ENCODE data around the gene ADAM21. TPM values are rescaled to one million over a fixed set of nuclear protein-coding genes. Genes with fewer than 3 reads are reported as not detected.

Gene ADAM21
- total and polyA plus RNA-seq, 2 donors (not counting 3 experiments of a cell fraction or from before 2014, with no cell fraction given) = 0.06 TPM; not detected in 1

DNA sequence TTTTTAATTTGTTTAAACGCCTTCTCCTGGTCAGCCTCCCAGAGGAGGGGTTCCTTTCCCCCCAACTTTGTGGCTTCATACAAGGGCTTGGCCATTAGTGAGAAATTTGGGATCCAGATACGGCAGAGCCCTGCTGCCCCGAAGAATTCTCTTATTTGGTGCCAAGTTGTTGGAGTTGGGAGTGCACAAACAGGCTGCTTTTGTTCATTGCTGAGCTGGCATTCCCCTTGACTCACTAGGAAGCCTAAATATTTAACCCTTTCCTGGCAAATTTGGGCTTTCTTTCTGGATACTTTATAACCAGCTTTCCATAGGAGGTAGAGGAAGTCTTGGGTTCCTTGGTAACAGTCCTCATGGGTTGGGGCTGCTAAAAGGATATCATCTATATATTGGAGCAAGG, 10.3 kb upstream of the ADAM21 start:
- DNase-seq (ENCODE audit: low read depth, low spot score) = no peak
- Histone ChIP-seq H3K27ac (ENCODE audit: insufficient read depth, low read depth, low read length) (no peak overlapping the region), H3K79me2 (ENCODE audit: control insufficient read depth, insufficient read depth, low read length) (no peaks in the 10 kb centered on the region), H3K9ac (replicated peaks; ENCODE audit: extremely low read depth, insufficient read depth, low read length) (no peak overlapping the region), H3K9me1 (replicated peaks; ENCODE audit: control insufficient read depth, extremely low read depth, insufficient read depth, low read length) (no peaks in the 10 kb centered on the region), H2AFZ (ENCODE audit: low read depth, low read length) (no peak overlapping the region), H3K4me2 (ENCODE audit: insufficient read depth, low read length) (no peak overlapping the region), H3K4me3 (replicated peaks in 1 of 3; ENCODE audit: insufficient read depth in 1 of 3, low read depth in 1 of 3, low read length in 3 of 3) (no peak overlapping the region), H3K4me1 (ENCODE audit: control insufficient read depth, extremely low read depth, insufficient read depth, low read length) (no peaks in the 10 kb centered on the region), H3K9me3 (replicated peaks; ENCODE audit: control insufficient read depth, insufficient read depth, low read length) (no peaks in the 10 kb centered on the region), H4K20me1 (replicated peaks; ENCODE audit: control insufficient read depth, extremely low read depth, insufficient read depth, low read length) (no peaks in the 10 kb centered on the region), H3K27me3 (ENCODE audit: control insufficient read depth in 2 of 2, insufficient read depth in 2 of 2, low read length in 2 of 2) (no peaks in the 10 kb centered on the region), H3K36me3 (ENCODE audit: control insufficient read depth in 2 of 2, extremely low read depth in 1 of 2, insufficient read depth in 2 of 2, low read length in 2 of 2) (no peaks in the 10 kb centered on the region)
- dilution Hi-C loops (cut with MboI; ENCODE audit: extremely low pct_ligation_motif_present, low sequenced_read_pairs) = no loop called here
- ChIA-PET POLR2A (no interaction called here), CTCF (no interaction called here)
- BruUV-seq (replicated peaks) = no TSS peak
- no peak for FAIRE-seq
- TF ChIP-seq FOS (IDR thresholded peaks at IDR 0.05; ENCODE audit: borderline replicate concordance, insufficient read depth, low read length) = no peak
- TF ChIP-seq GATA2 (IDR thresholded peaks at IDR 0.05; ENCODE audit: insufficient read depth, insufficient read length, low read depth, low read length) = no peak
- no peak for TF ChIP-seq POLR2A (IDR thresholded peaks at IDR 0.05; ENCODE audit: low read depth, low read length)
- intact Hi-C loops (cut with micrococcal nuclease) = no loop called here

GRCh38 chr14:70442750-70443149, 9.2 kb upstream of the ADAM21 start:
- no peaks in the 10 kb centered on the region for H3K9me1 ChIP-seq (replicated peaks; ENCODE audit: control insufficient read depth, extremely low read depth, insufficient read depth, low read length)
- POLR2A ChIA-PET = no interaction called here
- no peak for TF ChIP-seq POLR2A (IDR thresholded peaks at IDR 0.05; ENCODE audit: low read depth, low read length)
- TF ChIP-seq JUN (IDR thresholded peaks at IDR 0.05; ENCODE audit: borderline replicate concordance, insufficient read depth, insufficient read length, low read depth) = no peak
- no peak for TF ChIP-seq GATA2 (IDR thresholded peaks at IDR 0.05; ENCODE audit: insufficient read depth, insufficient read length, low read depth, low read length)
- TF ChIP-seq, protein P1, sequence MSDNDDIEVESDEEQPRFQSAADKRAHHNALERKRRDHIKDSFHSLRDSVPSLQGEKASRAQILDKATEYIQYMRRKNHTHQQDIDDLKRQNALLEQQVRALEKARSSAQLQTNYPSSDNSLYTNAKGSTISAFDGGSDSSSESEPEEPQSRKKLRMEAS (IDR thresholded peaks at IDR 0.05; ENCODE audit: insufficient read depth, insufficient read length) = no peak
- no peak for TF ChIP-seq EZH2 (IDR thresholded peaks at IDR 0.05; ENCODE audit: borderline replicate concordance, low read depth, low read length, severe bottlenecking)
- no peak for TF ChIP-seq POLR2AphosphoS5 (IDR thresholded peaks at IDR 0.05; ENCODE audit: insufficient read depth, low read depth, low read length)
- no peak for TF ChIP-seq FOS (IDR thresholded peaks at IDR 0.05; ENCODE audit: borderline replicate concordance, insufficient read depth, low read length)
- TF ChIP-seq, protein P2, sequence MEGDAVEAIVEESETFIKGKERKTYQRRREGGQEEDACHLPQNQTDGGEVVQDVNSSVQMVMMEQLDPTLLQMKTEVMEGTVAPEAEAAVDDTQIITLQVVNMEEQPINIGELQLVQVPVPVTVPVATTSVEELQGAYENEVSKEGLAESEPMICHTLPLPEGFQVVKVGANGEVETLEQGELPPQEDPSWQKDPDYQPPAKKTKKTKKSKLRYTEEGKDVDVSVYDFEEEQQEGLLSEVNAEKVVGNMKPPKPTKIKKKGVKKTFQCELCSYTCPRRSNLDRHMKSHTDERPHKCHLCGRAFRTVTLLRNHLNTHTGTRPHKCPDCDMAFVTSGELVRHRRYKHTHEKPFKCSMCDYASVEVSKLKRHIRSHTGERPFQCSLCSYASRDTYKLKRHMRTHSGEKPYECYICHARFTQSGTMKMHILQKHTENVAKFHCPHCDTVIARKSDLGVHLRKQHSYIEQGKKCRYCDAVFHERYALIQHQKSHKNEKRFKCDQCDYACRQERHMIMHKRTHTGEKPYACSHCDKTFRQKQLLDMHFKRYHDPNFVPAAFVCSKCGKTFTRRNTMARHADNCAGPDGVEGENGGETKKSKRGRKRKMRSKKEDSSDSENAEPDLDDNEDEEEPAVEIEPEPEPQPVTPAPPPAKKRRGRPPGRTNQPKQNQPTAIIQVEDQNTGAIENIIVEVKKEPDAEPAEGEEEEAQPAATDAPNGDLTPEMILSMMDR (IDR thresholded peaks at IDR 0.05; ENCODE audit: extremely low read depth in 1 of 2, insufficient read depth in 1 of 2, low read depth in 1 of 2, low read length in 2 of 2) = no peak
- no peaks in the 10 kb centered on the region for H3K79me2 ChIP-seq (ENCODE audit: control insufficient read depth, insufficient read depth, low read length)
- intact Hi-C loops (cut with micrococcal nuclease) (no loop called here), dilution Hi-C loops (cut with MboI; ENCODE audit: extremely low pct_ligation_motif_present, low sequenced_read_pairs) (no loop called here)
- H3K36me3 ChIP-seq (ENCODE audit: control insufficient read depth in 2 of 2, extremely low read depth in 1 of 2, insufficient read depth in 2 of 2, low read length in 2 of 2) = no peaks in the 10 kb centered on the region
- DNase-seq (ENCODE audit: low read depth, low spot score) (no peak), FAIRE-seq (no peak)
- H3K27ac ChIP-seq (ENCODE audit: insufficient read depth, low read depth, low read length) = no peak overlapping the region
- H3K4me2 ChIP-seq (ENCODE audit: insufficient read depth, low read length) = no peak overlapping the region
- CTCF ChIA-PET = no interaction called here
- no peak overlapping the region for H3K9ac ChIP-seq (replicated peaks; ENCODE audit: extremely low read depth, insufficient read depth, low read length)
- no peak overlapping the region for H3K4me3 ChIP-seq (replicated peaks in 1 of 3; ENCODE audit: insufficient read depth in 1 of 3, low read depth in 1 of 3, low read length in 3 of 3)
- H3K9me3 ChIP-seq (replicated peaks; ENCODE audit: control insufficient read depth, insufficient read depth, low read length) = no peaks in the 10 kb centered on the region
- BruUV-seq (replicated peaks) = no TSS peak
- no peaks in the 10 kb centered on the region for H3K27me3 ChIP-seq (ENCODE audit: control insufficient read depth in 2 of 2, insufficient read depth in 2 of 2, low read length in 2 of 2)
- no peaks in the 10 kb centered on the region for H3K4me1 ChIP-seq (ENCODE audit: control insufficient read depth, extremely low read depth, insufficient read depth, low read length)
- H4K20me1 ChIP-seq (replicated peaks; ENCODE audit: control insufficient read depth, extremely low read depth, insufficient read depth, low read length) = no peaks in the 10 kb centered on the region
- H2AFZ ChIP-seq (ENCODE audit: low read depth, low read length) = no peak overlapping the region

Data from endothelial cell of umbilical vein (primary cell).